Naive thymus-derived CD4-positive, alpha-beta T cell (primary cell): ENCODE data around the gene OR6J1. TPM values are rescaled to one million over a fixed set of nuclear protein-coding genes. Genes with fewer than 3 reads are reported as not detected.
"Not testable (repeated sequence)": the region's sequence is repeated elsewhere in the genome, so short reads cannot be mapped to it uniquely, and the experiment has no call there.

Source experiments
- ATAC-seq: fragments of 150-1000 bp; cut with Tn5 transposase; 2 replicates; pipeline ENCODE4 v1.10.0; 2021; ENCODE audit warnings: mild to moderate bottlenecking, moderate library complexity
- CTCF ChIA-PET: fragments of 350-600 bp; sonication (Branson Sonifier 250); formaldehyde crosslinking; loops from one replicate; lab custom pipeline; 2021; ENCODE audit warnings: antibody characterized with exemption; lab: Charles Lee
- POLR2A ChIA-PET: fragments of 350-600 bp; sonication (Branson Sonifier 250); formaldehyde crosslinking; loops from one replicate; lab custom pipeline; 2021; ENCODE audit warnings: antibody characterized with exemption, inconsistent platforms; lab: Charles Lee
- DNase-seq, 9 donors: peaks; one replicate each; pipeline versions ENCODE4 v3.0.0 to v3.0.0-alpha.2; 2020 to 2022; ENCODE audit warnings: mixed read lengths in 1 of 9
- H3K27ac ChIP-seq: one replicate; pipeline ENCODE4 v1.7.0; 2013; ENCODE audit warnings: mild to moderate bottlenecking, low read depth, low read length, moderate library complexity
- H3K27me3 ChIP-seq, 2 donors: one replicate each; pipeline ENCODE4 v1.7.0; 2013; ENCODE audit warnings: low read length in 2 of 2, mild to moderate bottlenecking in 2 of 2, moderate library complexity in 2 of 2; ENCODE audit not compliant: control insufficient read depth in 2 of 2, insufficient read depth in 2 of 2
- H3K36me3 ChIP-seq, 3 experiments: 1 replicate in 2 of 3; 2 replicates in 1 of 3; pipeline ENCODE4 v1.7.0; 2013; ENCODE audit warnings: low read length in 3 of 3, mild to moderate bottlenecking in 3 of 3, moderate library complexity in 1 of 3; ENCODE audit not compliant: insufficient read depth in 3 of 3, control insufficient read depth in 2 of 3
- H3K4me1 ChIP-seq, 2 donors: one replicate each; pipeline ENCODE4 v1.7.0; 2013; ENCODE audit warnings: low read length in 2 of 2, mild to moderate bottlenecking in 2 of 2, moderate library complexity in 1 of 2; ENCODE audit not compliant: control insufficient read depth in 2 of 2, insufficient read depth in 2 of 2
- H3K4me3 ChIP-seq: 2 replicates; pipeline ENCODE4 v1.7.0; 2013; ENCODE audit warnings: mild to moderate bottlenecking, low read length
- H3K9me3 ChIP-seq, 3 experiments: 1 replicate in 2 of 3; 2 replicates in 1 of 3; pipeline ENCODE4 v1.7.0; 2013; ENCODE audit warnings: low read length in 3 of 3; ENCODE audit not compliant: control insufficient read depth in 2 of 3
- H3K27ac Mint-ChIP-seq, 9 donors: one replicate each; pipeline ENCODE4 v1.8.0; 2020 to 2022; ENCODE audit warnings: mixed read lengths in 9 of 9, mild to moderate bottlenecking in 8 of 9, moderate library complexity in 5 of 9, inconsistent platforms in 2 of 9
- H3K27me3 Mint-ChIP-seq, 5 donors: one replicate each; pipeline ENCODE4 v1.8.0; 2021 to 2022; ENCODE audit warnings: mixed read lengths in 5 of 5, mild to moderate bottlenecking in 1 of 5
- H3K36me3 Mint-ChIP-seq, 5 donors: one replicate each; pipeline ENCODE4 v1.8.0; 2020 to 2022; ENCODE audit warnings: mixed read lengths in 5 of 5, mild to moderate bottlenecking in 3 of 5, inconsistent platforms in 1 of 5
- H3K4me1 Mint-ChIP-seq, 7 donors: one replicate each; pipeline ENCODE4 v1.8.0; 2020 to 2022; ENCODE audit warnings: mixed read lengths in 7 of 7, mild to moderate bottlenecking in 3 of 7, inconsistent platforms in 1 of 7
- H3K4me3 Mint-ChIP-seq, 10 donors: one replicate each; pipeline ENCODE4 v1.8.0; 2020 to 2022; ENCODE audit warnings: mild to moderate bottlenecking in 10 of 10, mixed read lengths in 10 of 10, moderate library complexity in 6 of 10, inconsistent platforms in 2 of 10
- H3K9me3 Mint-ChIP-seq, 11 donors: one replicate each; pipeline ENCODE4 v1.8.0; 2020 to 2022; ENCODE audit warnings: mixed read lengths in 11 of 11, mild to moderate bottlenecking in 4 of 11, inconsistent platforms in 1 of 11, moderate library complexity in 1 of 11
- intact Hi-C, 2 donors: fragments of 100-400 bp; cut with micrococcal nuclease; formaldehyde crosslinking; loops; one replicate each; pipeline ENCODE4 v1.15.1; 2023
- polyA plus RNA-seq, 2 donors: library from polyadenylated mRNA; unstranded; fragments of 300-500 nt; fragmentation: Illumina TruSeq; gene quantifications; one replicate each; pipeline ENCODE4 v1.2.3, GENCODE V29; 2021
- total RNA-seq, 6 experiments: library from RNA in 5 of 6; stranded (reverse) in 5 of 6; gene quantifications; 1 replicate in 5 of 6; 2 replicates in 1 of 6; pipeline ENCODE4 v1.2.3 and lab custom pipeline; 2021 to 2026

OR6J1 gene
- total and polyA plus RNA-seq, 7 experiments from 2014 or later: not detected

DNA sequence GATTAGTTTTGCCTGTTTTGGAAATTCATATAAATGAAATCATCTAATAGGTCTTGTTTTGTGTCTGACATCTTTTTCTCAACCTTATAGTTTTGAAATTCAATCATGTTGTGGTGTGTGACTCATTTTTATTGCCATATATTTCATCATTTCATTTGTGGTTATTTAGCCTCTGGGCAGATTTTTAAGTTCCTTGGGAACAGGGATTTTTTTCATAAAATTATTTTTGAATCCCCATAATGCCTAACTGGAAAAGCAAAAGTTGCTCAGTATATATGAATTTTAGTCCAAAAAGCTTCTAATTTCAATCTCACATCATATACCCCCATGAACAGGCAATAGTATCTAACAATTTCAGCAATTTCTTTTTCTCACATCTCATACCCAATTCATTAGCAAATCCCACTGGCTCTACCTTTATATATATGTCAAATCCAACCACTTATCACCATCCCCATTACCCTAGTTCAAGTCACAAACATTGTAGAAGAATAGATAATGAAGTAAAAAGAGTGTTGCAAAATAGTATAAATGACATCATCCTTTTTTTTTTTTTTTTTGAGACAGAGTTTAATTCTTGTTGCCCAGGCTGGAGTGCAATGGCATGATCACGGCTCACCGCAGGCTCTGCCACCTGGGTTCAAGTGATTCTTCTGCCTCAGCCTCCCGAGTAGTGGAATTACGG lies 2.6 kb upstream of the OR6J1 start:
- H3K27ac ChIP-seq: no peak overlapping the region
- ChIA-PET CTCF (interaction anchor here (0.6 to 1.6 kb wide), 3 partner anchors 18 to 76 kb away, joined by 3 to 7 read pairs (median 3); no protein-coding TSS in a partner anchor), POLR2A (no interaction called here)
- Mint-ChIP-seq H3K36me3 (no peaks in the 10 kb centered on the region), H3K4me3 (no peak overlapping the region), H3K9me3 (peaks cover 0 to 3% (median 0%) of the 10 kb centered on the region in 11 donors), H3K27me3 (no peaks in the 10 kb centered on the region), H3K27ac (no peak overlapping the region), H3K4me1 (peaks cover 0 to 7% (median 4%) of the 10 kb centered on the region in 7 donors)
- no peak for DNase-seq
- no peaks in the 10 kb centered on the region for H3K27me3 ChIP-seq
- H3K4me3 ChIP-seq: no peak overlapping the region
- H3K4me1 ChIP-seq: no peaks in the 10 kb centered on the region
- H3K9me3 ChIP-seq: no peaks in the 10 kb centered on the region
- no peaks in the 10 kb centered on the region for H3K36me3 ChIP-seq
- ATAC-seq: no peak
- intact Hi-C loops: no loop called here

DNA sequence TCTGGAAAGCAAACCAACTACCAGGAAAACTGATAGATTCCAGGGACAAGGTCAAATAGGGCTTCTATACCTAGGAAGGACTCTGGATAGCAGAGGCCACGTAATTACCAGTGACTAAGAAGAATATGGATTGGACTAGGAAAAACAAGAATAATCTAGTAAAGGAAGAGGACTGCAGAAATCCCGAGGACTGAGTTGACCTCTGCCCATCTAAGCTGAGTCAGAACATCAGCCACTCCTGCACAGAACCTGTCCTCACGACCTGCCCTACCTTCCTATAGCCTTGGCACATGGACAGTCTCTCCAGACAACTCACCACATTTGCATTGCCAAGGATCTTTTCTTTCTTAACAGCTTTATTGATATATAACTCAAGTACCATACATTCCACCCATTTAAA lies 2.3 kb downstream of the OR6J1 start:
- no peak overlapping the region for H3K27ac ChIP-seq
- H3K36me3 ChIP-seq: no peaks in the 10 kb centered on the region
- Mint-ChIP-seq H3K27me3 (peaks cover 0 to 3% (median 0%) of the 10 kb centered on the region in 5 donors), H3K36me3 (peaks cover 0 to 1% (median 0%) of the 10 kb centered on the region in 5 donors), H3K9me3 (peaks cover 0 to 3% (median 0%) of the 10 kb centered on the region in 11 donors), H3K4me3 (no peak overlapping the region), H3K4me1 (peaks cover 0 to 7% (median 5%) of the 10 kb centered on the region in 7 donors), H3K27ac (no peak overlapping the region)
- no peaks in the 10 kb centered on the region for H3K27me3 ChIP-seq
- H3K4me3 ChIP-seq: no peak overlapping the region
- DNase-seq: no peak
- intact Hi-C loops: no loop called here
- ChIA-PET CTCF (interaction anchor here (0.6 kb wide), 2 partner anchors 298 to 1001 kb away, joined by 5 to 6 read pairs; no protein-coding TSS in a partner anchor), POLR2A (no interaction called here)
- no peaks in the 10 kb centered on the region for H3K9me3 ChIP-seq
- H3K4me1 ChIP-seq: no peaks in the 10 kb centered on the region
- no peak for ATAC-seq

DNA sequence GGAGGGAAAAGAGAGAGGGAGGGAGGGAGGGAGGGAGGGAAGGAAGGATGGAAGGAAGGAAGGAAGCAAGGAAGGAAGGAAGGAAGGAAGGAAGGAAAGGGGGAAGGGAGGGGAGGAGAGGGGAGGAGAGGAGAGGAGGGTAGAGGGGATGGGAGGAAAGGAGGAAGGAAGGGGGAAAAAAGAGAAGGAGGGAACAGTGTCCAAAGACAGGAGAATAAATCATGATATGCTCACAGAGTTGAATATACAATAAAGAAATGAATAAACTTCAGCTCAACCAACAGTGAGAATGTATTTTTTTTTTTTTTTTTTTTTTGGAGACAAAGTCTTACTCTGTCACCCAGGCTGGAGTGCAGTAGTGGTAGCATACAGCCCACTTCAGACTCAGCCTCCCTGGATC lies 4.0 kb downstream of the OR6J1 start:
- Mint-ChIP-seq H3K36me3 (peaks cover 0 to 1% (median 0%) of the 10 kb centered on the region in 5 donors), H3K27me3 (peaks cover 0 to 3% (median 0%) of the 10 kb centered on the region in 5 donors), H3K4me3 (no peak overlapping the region), H3K9me3 (peaks cover 0 to 7% (median 0%) of the 10 kb centered on the region in 11 donors), H3K4me1 (peaks cover 0 to 7% (median 5%) of the 10 kb centered on the region in 7 donors), H3K27ac (no peak overlapping the region)
- no peak for ATAC-seq
- DNase-seq: no peak
- Histone ChIP-seq H3K9me3 (no peaks in the 10 kb centered on the region), H3K36me3 (no peaks in the 10 kb centered on the region), H3K4me1 (no peaks in the 10 kb centered on the region), H3K27me3 (no peaks in the 10 kb centered on the region), H3K27ac (no peak overlapping the region), H3K4me3 (no peak overlapping the region)
- POLR2A ChIA-PET: no interaction called here
- CTCF ChIA-PET: no interaction called here
- intact Hi-C loops: no loop called here

DNA sequence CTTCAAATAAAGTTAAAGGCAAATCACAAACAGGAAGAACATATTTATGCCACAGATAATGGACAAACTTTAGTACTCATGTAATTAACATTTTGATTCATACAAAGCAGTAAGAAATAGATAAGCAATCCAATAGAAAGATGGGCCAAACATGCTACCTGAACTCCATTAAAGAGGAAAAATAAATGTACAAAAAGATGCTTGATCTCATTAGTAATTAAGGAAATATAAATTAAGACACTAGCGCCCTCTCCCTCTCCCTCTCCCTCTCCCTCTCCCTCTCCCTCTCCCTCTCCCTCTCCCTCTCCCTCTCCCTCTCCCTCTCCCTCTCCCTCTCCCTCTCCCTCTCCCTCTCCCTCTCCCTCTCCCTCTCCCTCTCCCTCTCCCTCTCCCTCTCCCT lies 8.2 kb downstream of the OR6J1 start:
- POLR2A ChIA-PET: interaction anchor here (0.5 kb wide), 1 partner anchor 33 kb away, joined by 3 read pairs; no protein-coding TSS in a partner anchor
- intact Hi-C loops, H3K36me3 ChIP-seq, H3K4me3 ChIP-seq, H3K9me3 ChIP-seq, H3K36me3 Mint-ChIP-seq, H3K4me1 Mint-ChIP-seq, H3K27ac ChIP-seq, DNase-seq, H3K4me3 Mint-ChIP-seq, ATAC-seq, H3K27me3 ChIP-seq, H3K27ac Mint-ChIP-seq, H3K4me1 ChIP-seq: not testable (repeated sequence)
- Mint-ChIP-seq H3K27me3 (peaks cover 0 to 12% (median 8%) of the 10 kb centered on the region in 5 donors), H3K9me3 (peaks cover 0 to 15% (median 6%) of the 10 kb centered on the region in 11 donors)
- CTCF ChIA-PET: interaction anchor here (0.9 kb wide), 1 partner anchor 8 kb away, joined by 5 read pairs; the partner anchor contains the start of gene OR6J1

DNA sequence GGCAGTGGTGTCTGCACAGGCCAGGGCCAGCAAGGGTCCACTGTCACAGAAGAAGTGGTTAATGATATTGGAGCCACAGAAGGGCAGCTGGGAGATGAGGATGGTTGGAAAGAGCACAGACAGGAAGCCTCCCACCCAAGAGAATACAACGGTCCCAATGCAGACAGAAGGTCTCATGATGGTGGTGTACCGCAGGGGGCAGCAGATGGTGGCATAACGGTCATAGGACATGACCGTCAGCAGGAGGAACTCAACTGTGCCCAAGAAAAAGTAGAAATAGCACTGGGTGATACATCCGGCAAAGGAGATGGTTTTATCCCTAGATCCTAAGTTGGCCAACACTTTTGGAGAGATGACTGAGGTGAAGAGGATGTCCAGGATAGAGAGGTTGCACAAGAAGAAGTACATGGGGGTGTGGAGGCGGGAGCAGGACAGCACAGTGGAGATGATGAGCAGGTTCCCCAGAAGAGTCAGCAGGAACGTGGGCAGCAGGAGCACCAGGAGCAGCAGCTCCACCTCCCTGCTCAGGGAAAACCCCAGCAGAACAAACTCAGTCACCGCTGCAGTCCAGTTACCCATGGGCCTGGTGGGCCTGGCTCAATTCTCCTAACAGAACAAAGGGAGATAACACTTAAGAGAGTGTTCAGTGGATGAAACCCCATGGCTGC lies 9.8 kb downstream of the OR6J1 start:
- Histone ChIP-seq H3K27me3 (no peaks in the 10 kb centered on the region), H3K9me3 (no peaks in the 10 kb centered on the region), H3K27ac (no peak overlapping the region), H3K4me3 (no peak overlapping the region), H3K4me1 (no peaks in the 10 kb centered on the region), H3K36me3 (no peaks in the 10 kb centered on the region)
- Mint-ChIP-seq H3K9me3 (peaks cover 3 to 24% (median 11%) of the 10 kb centered on the region in 11 donors), H3K36me3 (peaks cover 0 to 7% (median 1%) of the 10 kb centered on the region in 5 donors), H3K4me1 (no peaks in the 10 kb centered on the region), H3K4me3 (no peak overlapping the region), H3K27me3 (peaks cover 0 to 18% (median 8%) of the 10 kb centered on the region in 5 donors), H3K27ac (peak overlapping the region in 1 of 9 donors; percentile 48)
- ATAC-seq: no peak
- intact Hi-C loops: no loop called here
- CTCF ChIA-PET: interaction anchor here (0.9 kb wide), 1 partner anchor 64 kb away, joined by 3 read pairs; no protein-coding TSS in a partner anchor
- POLR2A ChIA-PET: no interaction called here
- no peak for DNase-seq

DNA sequence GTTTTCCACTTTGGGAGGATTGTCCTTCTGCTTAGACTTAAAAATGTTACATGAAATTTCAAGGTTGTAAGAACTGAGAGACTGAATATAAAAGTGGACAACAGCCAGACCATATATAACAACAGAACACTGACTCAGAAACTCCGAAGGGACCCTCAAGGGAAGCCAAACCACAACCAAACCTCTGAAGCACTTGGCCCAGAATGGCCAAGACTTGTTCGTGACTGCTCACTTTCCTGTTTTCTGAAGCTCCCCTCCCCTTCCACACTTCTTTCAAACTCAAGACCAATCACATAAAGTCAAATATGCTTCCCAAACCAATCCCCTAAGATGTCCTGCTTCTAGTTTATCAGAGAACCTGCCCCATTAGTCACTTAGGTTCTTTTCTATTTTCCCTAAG lies 13.7 kb downstream of the OR6J1 start:
- Histone ChIP-seq H3K27me3 (no peaks in the 10 kb centered on the region), H3K4me1 (no peaks in the 10 kb centered on the region), H3K36me3 (no peaks in the 10 kb centered on the region), H3K4me3 (no peak overlapping the region), H3K27ac (no peak overlapping the region), H3K9me3 (no peaks in the 10 kb centered on the region)
- H3K9me3 Mint-ChIP-seq: peaks cover 3 to 22% (median 11%) of the 10 kb centered on the region in 11 donors
- no peaks in the 10 kb centered on the region for H3K4me1 Mint-ChIP-seq
- ChIA-PET CTCF (no interaction called here), POLR2A (no interaction called here)
- peaks cover 0 to 7% (median 0%) of the 10 kb centered on the region in 5 donors for H3K36me3 Mint-ChIP-seq
- ATAC-seq (no peak), DNase-seq (no peak)
- peaks cover 0 to 29% (median 12%) of the 10 kb centered on the region in 5 donors for H3K27me3 Mint-ChIP-seq
- H3K27ac Mint-ChIP-seq: no peak overlapping the region
- intact Hi-C loops: no loop called here
- H3K4me3 Mint-ChIP-seq: no peak overlapping the region
